HCT116 (cell line): ENCODE measurements around the gene TMEM125. TPM values are rescaled to one million over a fixed set of nuclear protein-coding genes. Genes with fewer than 3 reads are reported as not detected.

Experiments used
- ATAC-seq: fragments of 200-7000 bp; cut with Tn5 transposase; 2 replicates; pipeline ENCODE4 v1.9.1; 2020; ENCODE audit warnings: mild to moderate bottlenecking, moderate library complexity
- BruUV-seq: library from RNA; stranded (reverse); fragments of 400-500 nt; replicated peaks from 2 replicates; lab custom pipeline; 2021; lab: Mats Ljungman, UMichigan
- CTCF ChIA-PET: fragments of 300-600 bp; sonication (Branson Sonifier 250); formaldehyde crosslinking; loops from one replicate; lab custom pipeline; 2021; ENCODE audit warnings: antibody characterized with exemption; lab: Charles Lee
- POLR2A ChIA-PET: fragments of 300-600, 350-600 bp; sonication (Branson Sonifier 250); formaldehyde crosslinking; loops from one replicate; lab custom pipeline; 2021; ENCODE audit warnings: antibody characterized with exemption; lab: Charles Lee
- RAD21 ChIA-PET, 2 experiments: fragments of 300-600 bp; sonication (Branson Sonifier 250); formaldehyde crosslinking; loops; one replicate each; lab custom pipeline; 2023; ENCODE audit warnings: low total read pairs in 2 of 2; ENCODE audit not compliant: uncharacterized antibody in 2 of 2, unreplicated experiment in 2 of 2, low non-redundant PET in 1 of 2; lab: Charles Lee
- DNase-seq: peaks from one replicate; pipeline ENCODE4 v3.0.0-alpha.2; 2010; ENCODE audit warnings: low read depth, low spot score
- H2AFZ ChIP-seq: fragments of 200-600 bp; shearing (Covaris generic), sonication (generic); 2 replicates; pipeline ENCODE4 v1.6.1; 2017; ENCODE audit warnings: low read depth, mixed run types, mixed read lengths, antibody characterized with exemption, low read length; ENCODE audit not compliant: poor library complexity, severe bottlenecking
- H3K27ac ChIP-seq: 2 replicates; pipeline ENCODE4 v1.5.1; 2012; ENCODE audit warnings: low read depth, low read length
- H3K27me3 ChIP-seq: fragments of 200-600 bp; sonication (generic); 2 replicates; pipeline ENCODE4 v1.6.1; 2016; ENCODE audit warnings: mixed run types, low read length, mixed read lengths; ENCODE audit not compliant: insufficient read depth
- H3K36me3 ChIP-seq, 2 experiments: fragments of 200-500 bp in 1 of 2; fragments of 200-600 bp in 1 of 2; sonication (Bioruptor generic) in 1 of 2; sonication (generic) in 1 of 2; 2 replicates each; pipeline versions ENCODE4 v1.5.1 to v1.6.1; 2014 to 2016; ENCODE audit warnings: low read length in 2 of 2, inconsistent platforms in 1 of 2, mixed read lengths in 1 of 2, mixed run types in 1 of 2; ENCODE audit not compliant: insufficient read depth in 2 of 2, control insufficient read depth in 1 of 2
- H3K4me1 ChIP-seq, 2 experiments: fragments of 200-600 bp in 1 of 2; sonication (generic) in 1 of 2; 2 replicates each; pipeline versions ENCODE4 v1.5.1 to v1.6.1; 2012 to 2017; ENCODE audit warnings: low read length in 2 of 2, inconsistent platforms in 1 of 2, mild to moderate bottlenecking in 1 of 2, mixed read lengths in 1 of 2, mixed run types in 1 of 2, moderate library complexity in 1 of 2; ENCODE audit not compliant: insufficient read depth in 2 of 2, control insufficient read depth in 1 of 2
- H3K4me2 ChIP-seq: fragments of 200-600 bp; sonication (generic); 2 replicates; pipeline ENCODE4 v1.6.1; 2017; ENCODE audit warnings: mixed run types, low read length, mixed read lengths
- H3K4me3 ChIP-seq, 2 experiments: fragments of 200-600 bp in 1 of 2; sonication (generic) in 1 of 2; replicated peaks in 1 of 2; 2 replicates each; pipeline ENCODE4 v1.5.1; 2011 to 2016; ENCODE audit warnings: low read length in 2 of 2, control low read depth in 1 of 2, low read depth in 1 of 2, mild to moderate bottlenecking in 1 of 2, mixed read lengths in 1 of 2, mixed run types in 1 of 2
- H3K79me2 ChIP-seq: fragments of 200-600 bp; sonication (generic); 2 replicates; pipeline ENCODE4 v1.6.1; 2017; ENCODE audit warnings: mild to moderate bottlenecking, mixed run types, low read length, moderate library complexity, mixed read lengths; ENCODE audit not compliant: insufficient read depth
- H3K9ac ChIP-seq: fragments of 200-600 bp; sonication (generic); 2 replicates; pipeline ENCODE4 v1.6.1; 2016; ENCODE audit warnings: low read length, mixed read lengths
- H3K9me2 ChIP-seq: fragments of 200-600 bp; sonication (generic), shearing (Covaris generic); 2 replicates; pipeline ENCODE4 v1.6.1; 2017; ENCODE audit warnings: mixed run types, mild to moderate bottlenecking, moderate library complexity; ENCODE audit not compliant: insufficient read depth
- H3K9me3 ChIP-seq, 2 experiments: fragments of 200-500 bp in 1 of 2; fragments of 200-600 bp in 1 of 2; sonication (Bioruptor generic) in 1 of 2; sonication (generic) in 1 of 2; 2 replicates each; pipeline ENCODE4 v1.6.1; 2014 to 2017; ENCODE audit warnings: low read length in 2 of 2, mixed read lengths in 2 of 2, inconsistent platforms in 1 of 2, low read depth in 1 of 2, mild to moderate bottlenecking in 1 of 2, mixed run types in 1 of 2, moderate library complexity in 1 of 2; ENCODE audit not compliant: control insufficient read depth in 1 of 2, insufficient read depth in 1 of 2
- H4K20me1 ChIP-seq: fragments of 200-600 bp; sonication (generic), shearing (Covaris generic); 2 replicates; pipeline ENCODE4 v1.6.1; 2017; ENCODE audit warnings: mixed run types, mild to moderate bottlenecking, moderate library complexity; ENCODE audit not compliant: insufficient read depth
- CBX3 ChIP-seq: IDR thresholded peaks from 2 replicates; pipeline ENCODE4 v1.6.1; 2012; ENCODE audit warnings: low read depth
- EGR1 ChIP-seq: IDR thresholded peaks from 2 replicates; pipeline ENCODE4 v1.6.1; 2012; ENCODE audit warnings: low read depth
- ELF1 ChIP-seq: IDR thresholded peaks from 2 replicates; pipeline ENCODE4 v1.6.1; 2012; ENCODE audit warnings: low read depth, borderline replicate concordance
- EZH2 ChIP-seq: fragments of 200-600 bp; sonication (generic); IDR thresholded peaks from 2 replicates; pipeline ENCODE4 v1.6.1; 2017; ENCODE audit warnings: antibody characterized with exemption, mixed run types
- EZH2phosphoT487 ChIP-seq: fragments of 200-600 bp; IDR thresholded peaks from 2 replicates; pipeline ENCODE4 v1.6.1; 2018; ENCODE audit warnings: antibody characterized with exemption, borderline replicate concordance
- FOSL1 ChIP-seq: IDR thresholded peaks from 2 replicates; pipeline ENCODE4 v1.6.1; 2012; ENCODE audit warnings: low read depth
- JUND ChIP-seq: IDR thresholded peaks from 2 replicates; pipeline ENCODE4 v1.6.1; 2012
- POLR2A ChIP-seq: IDR thresholded peaks from 2 replicates; pipeline ENCODE4 v1.7.0; 2011; ENCODE audit warnings: borderline replicate concordance; ENCODE audit not compliant: insufficient read depth, insufficient read length; ENCODE audit errors: extremely low read depth
- RAD21 ChIP-seq: IDR thresholded peaks from 2 replicates; pipeline ENCODE4 v1.6.1; 2012; ENCODE audit warnings: low read depth, mild to moderate bottlenecking
- SIN3A ChIP-seq: IDR thresholded peaks from 2 replicates; pipeline ENCODE4 v1.6.1; 2012; ENCODE audit warnings: low read depth
- SP1 ChIP-seq: IDR thresholded peaks from 2 replicates; pipeline ENCODE4 v1.6.1; 2012; ENCODE audit warnings: low read depth
- SRF ChIP-seq: IDR thresholded peaks from 2 replicates; pipeline ENCODE4 v1.6.1; 2012; ENCODE audit warnings: low read depth
- TCF7L2 ChIP-seq: IDR thresholded peaks from 2 replicates; pipeline ENCODE4 v1.7.0; 2011; ENCODE audit warnings: borderline replicate concordance, inconsistent platforms; ENCODE audit not compliant: insufficient read depth, insufficient read length; ENCODE audit errors: extremely low read depth
- intact Hi-C: fragments of 100-400 bp; cut with micrococcal nuclease; formaldehyde crosslinking; loops from 2 replicates; pipeline ENCODE4 v1.10.0; 2022
- total RNA-seq: library from RNA; stranded (reverse); gene quantifications from one replicate; pipeline ENCODE4 v1.2.1, GENCODE V29; 2021; ENCODE audit not compliant: unreplicated experiment
- TF ChIP-seq, protein P1 (sequence below), 3 experiments: fragments of 200-600 bp in 1 of 3; sonication (generic) in 1 of 3; IDR thresholded peaks in 2 of 3; conservative IDR thresholded peaks in 1 of 3; 2 replicates each; pipeline ENCODE4 v1.5.1; 2012 to 2017; ENCODE audit warnings: low read depth in 2 of 3, low read length in 2 of 3, antibody characterized with exemption in 1 of 3, borderline replicate concordance in 1 of 3, control low read depth in 1 of 3, mild to moderate bottlenecking in 1 of 3, mixed read lengths in 1 of 3, mixed run types in 1 of 3, moderate library complexity in 1 of 3; ENCODE audit not compliant: insufficient read depth in 1 of 3
- TF ChIP-seq, protein P2 (sequence below): IDR thresholded peaks from 2 replicates; pipeline ENCODE4 v1.6.1; 2012
- TF ChIP-seq, protein P3 (sequence below): IDR thresholded peaks from 2 replicates; pipeline ENCODE4 v1.6.1; 2012; ENCODE audit warnings: low read depth
- TF ChIP-seq, protein P4 (sequence below): IDR thresholded peaks from 2 replicates; pipeline ENCODE4 v1.6.1; 2011; ENCODE audit warnings: mild to moderate bottlenecking, low read length, moderate library complexity; ENCODE audit not compliant: insufficient replicate concordance; ENCODE audit errors: extremely low read depth
- TF ChIP-seq, protein P5 (sequence below): IDR thresholded peaks from 2 replicates; pipeline ENCODE4 v1.6.1; 2012

TMEM125 gene
- total RNA-seq, 1 experiment from 2014 or later: 13.9 TPM

DNA sequence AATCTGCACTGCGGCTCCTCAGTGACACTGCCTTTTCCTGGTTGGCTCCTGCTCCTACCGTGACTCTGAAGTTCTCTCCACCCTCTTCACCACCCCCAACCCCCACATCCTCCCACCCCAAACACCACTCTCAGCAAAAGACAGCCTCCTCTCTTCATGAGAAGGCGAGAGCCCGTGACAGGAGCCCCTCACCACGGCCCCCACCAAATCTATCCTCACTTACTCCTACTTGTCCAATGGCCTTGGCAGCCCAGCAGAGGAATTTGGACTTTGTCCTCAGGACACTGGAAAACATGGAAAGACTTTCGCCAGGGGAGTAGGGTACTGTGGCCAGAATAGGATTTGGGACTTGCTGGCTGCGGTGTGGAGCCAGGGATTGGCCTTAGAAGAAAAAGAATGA lies 6.9 kb downstream of the TMEM125 start:
- TF ChIP-seq FOSL1: no peak
- no peak for TF ChIP-seq CBX3
- TF ChIP-seq POLR2A: no peak
- TF ChIP-seq, protein P1, sequence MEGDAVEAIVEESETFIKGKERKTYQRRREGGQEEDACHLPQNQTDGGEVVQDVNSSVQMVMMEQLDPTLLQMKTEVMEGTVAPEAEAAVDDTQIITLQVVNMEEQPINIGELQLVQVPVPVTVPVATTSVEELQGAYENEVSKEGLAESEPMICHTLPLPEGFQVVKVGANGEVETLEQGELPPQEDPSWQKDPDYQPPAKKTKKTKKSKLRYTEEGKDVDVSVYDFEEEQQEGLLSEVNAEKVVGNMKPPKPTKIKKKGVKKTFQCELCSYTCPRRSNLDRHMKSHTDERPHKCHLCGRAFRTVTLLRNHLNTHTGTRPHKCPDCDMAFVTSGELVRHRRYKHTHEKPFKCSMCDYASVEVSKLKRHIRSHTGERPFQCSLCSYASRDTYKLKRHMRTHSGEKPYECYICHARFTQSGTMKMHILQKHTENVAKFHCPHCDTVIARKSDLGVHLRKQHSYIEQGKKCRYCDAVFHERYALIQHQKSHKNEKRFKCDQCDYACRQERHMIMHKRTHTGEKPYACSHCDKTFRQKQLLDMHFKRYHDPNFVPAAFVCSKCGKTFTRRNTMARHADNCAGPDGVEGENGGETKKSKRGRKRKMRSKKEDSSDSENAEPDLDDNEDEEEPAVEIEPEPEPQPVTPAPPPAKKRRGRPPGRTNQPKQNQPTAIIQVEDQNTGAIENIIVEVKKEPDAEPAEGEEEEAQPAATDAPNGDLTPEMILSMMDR (IDR thresholded peaks at IDR 0.05 in 2 of 3, conservative IDR thresholded peaks at IDR 0.05 in 1 of 3; ENCODE audit: borderline replicate concordance in 1 of 3, insufficient read depth in 1 of 3, low read depth in 2 of 3, low read length in 2 of 3): no peak
- TF ChIP-seq, protein P2, sequence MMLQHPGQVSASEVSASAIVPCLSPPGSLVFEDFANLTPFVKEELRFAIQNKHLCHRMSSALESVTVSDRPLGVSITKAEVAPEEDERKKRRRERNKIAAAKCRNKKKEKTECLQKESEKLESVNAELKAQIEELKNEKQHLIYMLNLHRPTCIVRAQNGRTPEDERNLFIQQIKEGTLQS: no peak
- TF ChIP-seq SRF: no peak
- TF ChIP-seq EZH2: no peak
- TF ChIP-seq SP1: no peak
- no peak for TF ChIP-seq ELF1
- TF ChIP-seq JUND: no peak
- no peak for TF ChIP-seq EZH2phosphoT487
- TF ChIP-seq EGR1: no peak
- TF ChIP-seq, protein P3, sequence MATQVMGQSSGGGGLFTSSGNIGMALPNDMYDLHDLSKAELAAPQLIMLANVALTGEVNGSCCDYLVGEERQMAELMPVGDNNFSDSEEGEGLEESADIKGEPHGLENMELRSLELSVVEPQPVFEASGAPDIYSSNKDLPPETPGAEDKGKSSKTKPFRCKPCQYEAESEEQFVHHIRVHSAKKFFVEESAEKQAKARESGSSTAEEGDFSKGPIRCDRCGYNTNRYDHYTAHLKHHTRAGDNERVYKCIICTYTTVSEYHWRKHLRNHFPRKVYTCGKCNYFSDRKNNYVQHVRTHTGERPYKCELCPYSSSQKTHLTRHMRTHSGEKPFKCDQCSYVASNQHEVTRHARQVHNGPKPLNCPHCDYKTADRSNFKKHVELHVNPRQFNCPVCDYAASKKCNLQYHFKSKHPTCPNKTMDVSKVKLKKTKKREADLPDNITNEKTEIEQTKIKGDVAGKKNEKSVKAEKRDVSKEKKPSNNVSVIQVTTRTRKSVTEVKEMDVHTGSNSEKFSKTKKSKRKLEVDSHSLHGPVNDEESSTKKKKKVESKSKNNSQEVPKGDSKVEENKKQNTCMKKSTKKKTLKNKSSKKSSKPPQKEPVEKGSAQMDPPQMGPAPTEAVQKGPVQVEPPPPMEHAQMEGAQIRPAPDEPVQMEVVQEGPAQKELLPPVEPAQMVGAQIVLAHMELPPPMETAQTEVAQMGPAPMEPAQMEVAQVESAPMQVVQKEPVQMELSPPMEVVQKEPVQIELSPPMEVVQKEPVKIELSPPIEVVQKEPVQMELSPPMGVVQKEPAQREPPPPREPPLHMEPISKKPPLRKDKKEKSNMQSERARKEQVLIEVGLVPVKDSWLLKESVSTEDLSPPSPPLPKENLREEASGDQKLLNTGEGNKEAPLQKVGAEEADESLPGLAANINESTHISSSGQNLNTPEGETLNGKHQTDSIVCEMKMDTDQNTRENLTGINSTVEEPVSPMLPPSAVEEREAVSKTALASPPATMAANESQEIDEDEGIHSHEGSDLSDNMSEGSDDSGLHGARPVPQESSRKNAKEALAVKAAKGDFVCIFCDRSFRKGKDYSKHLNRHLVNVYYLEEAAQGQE: no peak
- TF ChIP-seq, protein P4, sequence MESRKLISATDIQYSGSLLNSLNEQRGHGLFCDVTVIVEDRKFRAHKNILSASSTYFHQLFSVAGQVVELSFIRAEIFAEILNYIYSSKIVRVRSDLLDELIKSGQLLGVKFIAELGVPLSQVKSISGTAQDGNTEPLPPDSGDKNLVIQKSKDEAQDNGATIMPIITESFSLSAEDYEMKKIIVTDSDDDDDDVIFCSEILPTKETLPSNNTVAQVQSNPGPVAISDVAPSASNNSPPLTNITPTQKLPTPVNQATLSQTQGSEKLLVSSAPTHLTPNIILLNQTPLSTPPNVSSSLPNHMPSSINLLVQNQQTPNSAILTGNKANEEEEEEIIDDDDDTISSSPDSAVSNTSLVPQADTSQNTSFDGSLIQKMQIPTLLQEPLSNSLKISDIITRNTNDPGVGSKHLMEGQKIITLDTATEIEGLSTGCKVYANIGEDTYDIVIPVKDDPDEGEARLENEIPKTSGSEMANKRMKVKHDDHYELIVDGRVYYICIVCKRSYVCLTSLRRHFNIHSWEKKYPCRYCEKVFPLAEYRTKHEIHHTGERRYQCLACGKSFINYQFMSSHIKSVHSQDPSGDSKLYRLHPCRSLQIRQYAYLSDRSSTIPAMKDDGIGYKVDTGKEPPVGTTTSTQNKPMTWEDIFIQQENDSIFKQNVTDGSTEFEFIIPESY: no peak
- TF ChIP-seq TCF7L2: no peak
- no peak for TF ChIP-seq SIN3A
- TF ChIP-seq, protein P5, sequence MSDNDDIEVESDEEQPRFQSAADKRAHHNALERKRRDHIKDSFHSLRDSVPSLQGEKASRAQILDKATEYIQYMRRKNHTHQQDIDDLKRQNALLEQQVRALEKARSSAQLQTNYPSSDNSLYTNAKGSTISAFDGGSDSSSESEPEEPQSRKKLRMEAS: no peak
- no peak for TF ChIP-seq RAD21
- BruUV-seq: no TSS peak
- Histone ChIP-seq H3K4me1 (peaks cover 0 to 6% of the 10 kb centered on the region in 2 experiments; a peak in 2 of 4 replicates), H2AFZ (no peak overlapping the region), H3K79me2 (no peaks in the 10 kb centered on the region), H3K4me2 (no peak overlapping the region), H3K4me3 (no peak overlapping the region), H3K9me3 (no peaks in the 10 kb centered on the region), H3K9ac (no peak overlapping the region), H3K27ac (no peak overlapping the region), H3K9me2 (no peaks in the 10 kb centered on the region), H4K20me1 (no peaks in the 10 kb centered on the region), H3K36me3 (no peaks in the 10 kb centered on the region), H3K27me3 (no peaks in the 10 kb centered on the region)
- DNase-seq (no peak), ATAC-seq (no peak)
- intact Hi-C loops: no loop called here
- ChIA-PET RAD21 (no interaction called here), CTCF (no interaction called here), POLR2A (interaction anchor here (1.5 kb wide), 1 partner anchor 9 kb away, joined by 5 read pairs; the partner anchor contains the start of gene C1orf210)
